Right lobe of liver (tissue), 6 donors: ENCODE measurements around the gene KRTAP17-1. TPM values are rescaled to one million over a fixed set of nuclear protein-coding genes. Genes with fewer than 3 reads are reported as not detected.

Experiments used
- ATAC-seq, 4 donors: fragments of 200-7000 bp; cut with Tn5 transposase; one replicate each; pipeline ENCODE4 v1.9.1; 2020; ENCODE audit warnings: mild to moderate bottlenecking in 4 of 4, moderate library complexity in 4 of 4
- DNase-seq, 3 donors: peaks; one replicate each; pipeline ENCODE4 v3.0.0-alpha.2; 2020
- H3K27ac ChIP-seq, 3 donors: fragments of 200-600 bp; one replicate each; pipeline ENCODE4 v1.8.0; 2022
- H3K27me3 ChIP-seq, 2 donors: fragments of 200-600 bp; one replicate each; pipeline ENCODE4 v1.8.0; 2022
- H3K36me3 ChIP-seq, 4 donors: fragments of 200-600 bp; sonication (generic) in 1 of 4; one replicate each; pipeline versions ENCODE4 v1.5.1 to v1.8.0; 2017 to 2022; ENCODE audit warnings: control low read depth in 1 of 4
- H3K4me1 ChIP-seq, 4 donors: fragments of 200-600 bp; sonication (generic) in 1 of 4; one replicate each; pipeline versions ENCODE4 v1.5.1 to v1.8.0; 2017 to 2022; ENCODE audit warnings: control low read depth in 1 of 4
- H3K4me3 ChIP-seq, 3 donors: fragments of 200-600 bp; one replicate each; pipeline ENCODE4 v1.8.0; 2022
- H3K9me3 ChIP-seq, 4 donors: fragments of 200-600 bp; sonication (generic) in 1 of 4; one replicate each; pipeline versions ENCODE4 v1.5.1 to v1.8.0; 2017 to 2022; ENCODE audit warnings: control low read depth in 1 of 4
- POLR2A ChIP-seq: fragments of 450-650 bp; IDR thresholded peaks from one replicate; pipeline ENCODE4 v1.6.1; 2017; ENCODE audit warnings: antibody characterized with exemption, mild to moderate bottlenecking
- WGBS: methylation state at CpG from one replicate; pipeline ENCODE4 v1.1.6; 2018; ENCODE audit warnings: low coverage, low lambda C conversion rate; ENCODE audit not compliant: insufficient coverage; ENCODE audit errors: missing lambda C conversion rate; 5-methylcytosine and 5-hydroxymethylcytosine counted together
- intact Hi-C, 2 donors: fragments of 100-400 bp; cut with DNase I; formaldehyde crosslinking; loops; one replicate each; pipeline versions ENCODE4 v1.11.2 to v1.14.1; 2022
- total RNA-seq, 6 experiments: library from RNA; depleted of rRNA in 2 of 6; stranded (reverse); fragments of >200 nt in 2 of 6; fragmentation: NEBNext Ultra II Directional in 3 of 6; extraction: Animal tissue kit (Norgen Biotek cat#: 25700) in 3 of 6; gene quantifications; one replicate each; pipeline versions ENCODE4 v1.1.0 to v1.2.4, GENCODE V29; 2016 to 2023
- TF ChIP-seq, protein P1 (sequence below), 4 donors: fragments of 200-600 bp in 3 of 4; fragments of 450-650 bp in 1 of 4; IDR thresholded peaks; one replicate each; pipeline versions ENCODE4 v1.5.1 to v1.8.0; 2016 to 2022; ENCODE audit warnings: antibody characterized with exemption in 4 of 4, mild to moderate bottlenecking in 2 of 4
- donor health status: DM: no; HTN: yes; CAD: no.
- donor health status: DM: no; HTN: no; CAD: no.
- donor health status: DM: no; HTN: no; CAD: no.
- donor health status: DM: no; HTN: yes; CAD: no.
- donor health status: DM: no; HTN: yes; CAD: no.

The KRTAP17-1 gene
- total RNA-seq, 6 experiments from 2014 or later, result not detected

DNA sequence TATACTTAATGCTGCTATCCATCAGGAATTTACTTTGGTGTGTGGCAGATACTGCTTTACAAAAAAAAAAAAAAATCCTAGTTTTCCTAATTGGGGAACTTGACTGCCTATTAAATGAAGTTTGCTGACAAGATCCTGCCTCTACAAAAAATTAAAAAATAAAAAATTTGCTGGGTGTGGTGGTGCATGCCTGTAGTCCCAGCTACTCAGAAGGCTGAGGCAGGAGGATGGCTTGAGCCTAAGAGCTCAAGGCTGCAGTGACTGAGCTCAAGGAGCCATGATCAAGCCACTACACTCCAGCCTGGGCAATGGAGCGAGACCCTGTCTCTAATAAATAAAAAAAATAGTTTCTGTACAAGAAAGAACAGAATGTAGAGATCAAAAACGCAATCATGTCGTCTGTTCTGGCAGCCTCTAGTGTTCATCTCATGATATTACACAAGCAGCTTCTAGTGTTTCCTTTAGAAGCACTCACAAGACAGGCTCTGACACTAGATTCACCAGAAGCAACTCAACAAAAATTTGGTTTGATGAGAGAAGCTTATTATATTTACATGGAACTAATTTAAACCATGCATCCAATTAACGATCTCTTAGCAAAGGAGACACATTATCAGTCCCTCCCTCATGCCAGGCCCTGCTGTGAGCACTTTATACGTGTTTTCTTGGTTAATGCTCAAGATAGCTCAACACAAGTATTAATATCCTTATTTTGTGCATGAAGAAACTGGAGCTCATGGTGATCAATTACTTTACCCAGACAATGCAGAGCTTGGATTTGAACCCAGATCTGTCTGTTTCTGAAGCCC is 6.8 kb upstream of the KRTAP17-1 start:
- Histone ChIP-seq H3K4me1 (no peaks in the 10 kb centered on the region), H3K4me3 (no peak overlapping the region), H3K36me3 (no peaks in the 10 kb centered on the region), H3K27me3 (no peaks in the 10 kb centered on the region), H3K27ac (no peak overlapping the region), H3K9me3 (no peaks in the 10 kb centered on the region)
- WGBS, result 28% methylated on average over 5 of the region's 5 CpGs
- TF ChIP-seq POLR2A, result no peak
- TF ChIP-seq, protein P1, sequence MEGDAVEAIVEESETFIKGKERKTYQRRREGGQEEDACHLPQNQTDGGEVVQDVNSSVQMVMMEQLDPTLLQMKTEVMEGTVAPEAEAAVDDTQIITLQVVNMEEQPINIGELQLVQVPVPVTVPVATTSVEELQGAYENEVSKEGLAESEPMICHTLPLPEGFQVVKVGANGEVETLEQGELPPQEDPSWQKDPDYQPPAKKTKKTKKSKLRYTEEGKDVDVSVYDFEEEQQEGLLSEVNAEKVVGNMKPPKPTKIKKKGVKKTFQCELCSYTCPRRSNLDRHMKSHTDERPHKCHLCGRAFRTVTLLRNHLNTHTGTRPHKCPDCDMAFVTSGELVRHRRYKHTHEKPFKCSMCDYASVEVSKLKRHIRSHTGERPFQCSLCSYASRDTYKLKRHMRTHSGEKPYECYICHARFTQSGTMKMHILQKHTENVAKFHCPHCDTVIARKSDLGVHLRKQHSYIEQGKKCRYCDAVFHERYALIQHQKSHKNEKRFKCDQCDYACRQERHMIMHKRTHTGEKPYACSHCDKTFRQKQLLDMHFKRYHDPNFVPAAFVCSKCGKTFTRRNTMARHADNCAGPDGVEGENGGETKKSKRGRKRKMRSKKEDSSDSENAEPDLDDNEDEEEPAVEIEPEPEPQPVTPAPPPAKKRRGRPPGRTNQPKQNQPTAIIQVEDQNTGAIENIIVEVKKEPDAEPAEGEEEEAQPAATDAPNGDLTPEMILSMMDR (IDR thresholded peaks at IDR 0.05), result peak; percentile 66 to 72 (median 67)
- DNase-seq (no peak), ATAC-seq (peak; percentile 57 to 81 (median 70))
- intact Hi-C loops, result loop anchor here in 1 of 2 donors (10.0 kb wide), 1 partner anchor 427 kb away; no protein-coding TSS in a partner anchor

DNA sequence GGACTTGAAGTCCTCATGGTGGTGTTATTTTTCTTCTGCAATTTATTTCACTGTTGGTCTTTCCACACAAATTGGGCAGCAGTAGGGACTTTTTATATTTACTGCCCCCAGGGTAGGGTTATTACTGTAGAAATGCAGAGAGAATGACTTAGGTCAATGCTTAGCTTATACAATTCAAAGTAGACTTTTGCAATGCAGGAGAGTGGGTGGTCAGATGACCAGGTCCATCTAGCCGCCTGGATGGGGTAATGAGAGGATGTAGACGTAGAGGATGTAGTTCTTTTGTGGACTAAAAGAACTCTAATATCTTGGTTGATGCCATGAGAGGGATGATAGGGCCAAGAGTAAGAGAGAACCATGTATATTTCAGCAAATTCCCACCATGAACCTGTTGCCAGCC is 2.7 kb upstream of the KRTAP17-1 start:
- Histone ChIP-seq H3K27ac (no peak overlapping the region), H3K27me3 (no peaks in the 10 kb centered on the region), H3K4me3 (no peak overlapping the region), H3K9me3 (no peaks in the 10 kb centered on the region), H3K36me3 (no peaks in the 10 kb centered on the region), H3K4me1 (no peaks in the 10 kb centered on the region)
- intact Hi-C loops, result no loop called here
- WGBS, result 41% methylated on average over 2 of the region's 2 CpGs
- ATAC-seq, result no peak
- TF ChIP-seq, protein P1 (IDR thresholded peaks at IDR 0.05), result no peak
- TF ChIP-seq POLR2A, result no peak
- no peak for DNase-seq

DNA sequence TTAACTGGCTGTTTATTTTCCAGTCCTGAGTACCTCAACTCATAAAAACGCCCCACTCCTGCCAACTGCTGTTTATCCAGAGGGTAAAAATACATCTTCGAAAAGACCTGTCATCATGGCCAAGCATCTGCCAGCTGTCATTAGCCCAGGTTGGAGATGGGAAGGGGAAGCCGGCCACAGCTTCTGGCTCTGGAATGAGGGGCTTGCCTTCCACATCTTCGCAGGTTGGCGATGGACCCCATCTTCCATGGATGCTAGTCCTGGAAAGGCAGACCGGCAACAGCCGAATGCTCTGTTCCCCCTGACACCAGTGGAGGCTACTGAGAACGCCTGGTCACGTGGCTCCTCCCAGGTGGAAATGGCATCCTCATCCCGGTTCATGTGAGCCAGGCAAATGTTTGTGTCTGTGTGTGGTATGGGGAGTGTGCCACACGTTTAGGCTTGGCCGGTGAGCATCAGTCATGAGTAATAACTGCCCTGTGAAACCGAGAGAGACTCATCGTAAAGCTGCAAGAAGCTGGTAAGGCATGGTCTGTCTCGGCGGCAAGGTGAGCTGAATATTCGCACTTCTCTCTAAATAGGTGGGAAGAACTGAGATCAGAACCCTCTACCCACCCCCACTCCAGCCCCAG is 420 bp upstream of the KRTAP17-1 start:
- Histone ChIP-seq H3K27me3 (no peaks in the 10 kb centered on the region), H3K27ac (no peak overlapping the region), H3K36me3 (no peaks in the 10 kb centered on the region), H3K4me3 (no peak overlapping the region), H3K9me3 (no peaks in the 10 kb centered on the region), H3K4me1 (no peaks in the 10 kb centered on the region)
- ATAC-seq (no peak), DNase-seq (no peak)
- TF ChIP-seq POLR2A, result no peak
- TF ChIP-seq, protein P1 (IDR thresholded peaks at IDR 0.05), result no peak
- WGBS, result 64% methylated on average over 17 of the region's 17 CpGs
- intact Hi-C loops, result no loop called here

DNA sequence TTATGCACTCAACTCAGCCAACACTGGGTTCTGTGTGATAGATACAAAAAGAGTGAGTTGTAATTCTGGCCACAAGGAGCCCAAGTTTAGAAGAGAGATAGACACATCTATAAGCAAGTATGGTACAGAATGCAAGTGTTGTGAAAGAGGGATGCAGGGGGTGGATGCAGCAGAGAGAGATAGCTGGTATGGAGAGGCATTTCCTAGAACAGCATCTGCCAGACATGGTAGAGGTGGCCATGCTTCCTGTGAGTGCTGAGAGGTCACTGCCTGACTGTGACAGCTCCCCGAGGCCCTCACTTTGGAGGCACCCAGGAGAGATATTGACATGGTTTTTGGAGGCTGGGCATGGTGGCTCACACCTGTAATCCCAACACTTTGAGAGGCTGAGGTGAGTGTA is 4.4 kb downstream of the KRTAP17-1 start:
- H3K9me3 ChIP-seq, result no peaks in the 10 kb centered on the region
- no peaks in the 10 kb centered on the region for H3K36me3 ChIP-seq
- intact Hi-C loops, result no loop called here
- no peak overlapping the region for H3K27ac ChIP-seq
- no peaks in the 10 kb centered on the region for H3K27me3 ChIP-seq
- no peak for TF ChIP-seq POLR2A
- TF ChIP-seq, protein P1 (IDR thresholded peaks at IDR 0.05), result no peak
- DNase-seq (no peak), ATAC-seq (no peak)
- H3K4me1 ChIP-seq, result no peaks in the 10 kb centered on the region
- H3K4me3 ChIP-seq, result no peak overlapping the region
- 44% methylated on average over 1 of the region's 1 CpG for WGBS
